Measurements from ENCODE around the gene SLC39A13.

SLC39A13 gene

DNA sequence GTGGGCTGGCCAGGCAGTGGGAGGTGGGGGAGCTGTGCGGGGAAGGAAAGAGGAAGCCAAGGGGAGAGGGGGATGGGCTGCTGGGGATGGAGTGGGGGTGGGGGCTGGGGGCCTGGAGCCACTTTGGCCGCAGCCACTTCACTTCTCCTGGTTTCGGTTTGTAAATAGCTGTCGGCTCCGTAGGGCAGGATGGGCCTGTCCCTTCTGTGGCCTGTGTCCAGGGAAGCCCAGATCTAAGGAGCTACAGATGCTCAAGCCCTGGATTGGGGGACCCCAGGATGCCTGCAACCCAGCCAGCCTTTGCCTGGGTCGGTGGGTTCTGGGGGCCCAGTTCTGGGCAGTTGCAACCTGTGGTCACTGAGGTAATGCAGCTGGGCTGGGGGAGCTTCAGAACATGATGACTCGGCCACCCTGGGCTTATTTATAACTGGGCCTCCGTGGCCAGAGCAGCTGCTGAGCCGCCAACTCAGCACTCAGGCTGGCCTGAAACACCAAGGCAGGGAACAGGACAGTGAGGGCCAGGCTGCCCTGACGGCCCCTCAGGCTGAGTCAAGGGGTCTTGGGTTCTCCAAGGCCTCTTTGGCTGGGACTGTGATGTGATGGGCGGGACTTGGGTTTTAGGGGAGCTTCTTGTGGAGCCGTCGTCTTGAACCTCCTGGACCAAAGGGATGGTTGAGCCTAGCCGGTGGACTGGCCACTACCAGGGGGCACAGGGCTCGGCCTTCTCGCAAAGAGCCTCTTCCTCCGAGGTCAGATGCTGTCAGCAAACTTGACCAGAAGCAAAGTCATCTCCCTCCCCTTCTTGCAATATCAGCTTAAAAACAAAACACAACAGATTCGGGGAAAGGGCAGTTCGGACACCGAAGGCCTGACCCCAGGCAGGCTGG, 15.0 kb upstream of the SLC39A13 start:
- H3K9ac ChIP-seq (ENCODE audit: low read depth in 1 of 2, low read length in 2 of 2) = peak overlapping the region; percentile 14 to 26
- H3K36me3 ChIP-seq (ENCODE audit: control insufficient read depth in 2 of 2, insufficient read depth in 2 of 2, low read length in 2 of 2) = no peaks in the 10 kb centered on the region
- no peaks in the 10 kb centered on the region for H3K27me3 ChIP-seq (ENCODE audit: control insufficient read depth in 2 of 2, insufficient read depth in 2 of 2, low read length in 2 of 2)
- H3K4me1 ChIP-seq (ENCODE audit: control insufficient read depth in 2 of 2, insufficient read depth in 2 of 2, low read length in 2 of 2) = peaks cover 13 to 17% of the 10 kb centered on the region in 2 donors
- H3K4me3 ChIP-seq (ENCODE audit: low read length in 2 of 2) = peak overlapping the region in 1 of 2 donors; percentile 4
- H3K27ac ChIP-seq (ENCODE audit: low read depth in 2 of 2, low read length in 2 of 2) = peak overlapping the region; percentile 70 to 89
- no peaks in the 10 kb centered on the region for H3K9me3 ChIP-seq (ENCODE audit: control insufficient read depth in 2 of 2, low read length in 2 of 2)

DNA sequence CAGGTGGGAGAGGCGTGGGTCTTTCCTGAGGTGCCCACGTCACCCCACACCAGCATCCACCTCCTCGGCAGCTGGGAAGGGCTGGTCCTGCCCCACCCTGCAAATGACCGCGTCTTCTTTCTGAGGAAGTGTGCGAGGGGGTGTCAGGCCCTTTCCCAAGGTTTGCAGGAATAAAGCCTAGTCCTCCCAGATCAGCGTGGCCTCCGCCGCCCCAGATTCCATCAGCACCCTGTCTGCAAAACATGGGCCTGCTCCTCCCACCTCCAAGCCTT, 14.4 kb upstream of the SLC39A13 start:
- no peaks in the 10 kb centered on the region for H3K9me3 ChIP-seq (ENCODE audit: control insufficient read depth in 2 of 2, low read length in 2 of 2)
- H3K4me3 ChIP-seq (ENCODE audit: low read length in 2 of 2) = peak overlapping the region in 1 of 2 donors; percentile 20
- H3K4me1 ChIP-seq (ENCODE audit: control insufficient read depth in 2 of 2, insufficient read depth in 2 of 2, low read length in 2 of 2) = peaks cover 13 to 17% of the 10 kb centered on the region in 2 donors
- no peaks in the 10 kb centered on the region for H3K36me3 ChIP-seq (ENCODE audit: control insufficient read depth in 2 of 2, insufficient read depth in 2 of 2, low read length in 2 of 2)
- peak overlapping the region in 1 of 2 donors; percentile 14 for H3K9ac ChIP-seq (ENCODE audit: low read depth in 1 of 2, low read length in 2 of 2)
- no peaks in the 10 kb centered on the region for H3K27me3 ChIP-seq (ENCODE audit: control insufficient read depth in 2 of 2, insufficient read depth in 2 of 2, low read length in 2 of 2)
- H3K27ac ChIP-seq (ENCODE audit: low read depth in 2 of 2, low read length in 2 of 2) = peak overlapping the region; percentile 70 to 89

DNA sequence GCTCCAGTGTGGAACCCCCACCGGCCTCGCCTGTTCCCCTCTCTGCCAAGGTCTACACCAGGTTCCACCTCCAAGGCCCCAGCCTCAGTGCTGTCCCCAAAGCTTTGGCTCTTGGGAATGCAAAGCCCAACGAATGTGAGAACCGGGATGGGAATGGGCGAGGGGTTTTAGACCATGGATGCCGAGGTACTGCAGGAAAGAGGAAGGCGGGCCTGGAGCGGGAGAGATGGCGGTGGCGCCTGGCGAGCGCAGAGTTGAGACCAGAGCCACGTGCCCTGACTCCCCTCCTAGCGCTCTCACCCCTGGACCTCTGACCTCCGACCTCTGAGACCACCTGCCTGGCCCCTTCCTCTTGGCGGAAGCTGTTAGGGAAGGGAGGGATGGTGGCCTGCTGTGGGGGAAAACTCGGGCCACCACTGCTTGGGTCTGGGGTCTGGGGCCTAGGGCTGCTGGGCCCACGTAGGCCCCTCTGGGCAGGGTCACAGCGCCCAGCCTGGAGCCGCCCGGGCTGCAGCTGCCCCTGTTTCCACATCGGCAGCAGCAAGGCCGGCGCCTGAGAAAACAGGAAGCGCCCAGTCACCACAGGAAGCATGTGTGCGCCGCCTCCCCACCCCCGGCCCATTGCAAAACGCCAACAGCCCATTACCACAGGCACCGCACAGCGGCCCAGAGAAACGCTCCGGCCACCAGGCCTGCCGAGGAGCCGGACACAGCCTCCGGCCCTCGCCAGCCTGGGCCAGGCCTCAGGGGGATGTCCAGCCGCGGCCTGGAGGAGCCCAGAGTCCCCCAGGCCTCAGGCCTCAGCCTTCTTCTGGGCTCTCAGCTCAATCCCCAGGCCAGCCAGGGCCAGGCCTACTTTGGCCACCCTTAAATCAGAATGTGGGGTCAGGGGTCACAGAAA, 13.8 kb upstream of the SLC39A13 start:
- Histone ChIP-seq H3K4me3 (ENCODE audit: low read length in 2 of 2) (peak overlapping the region; percentile 20 to 38), H3K9me3 (ENCODE audit: control insufficient read depth in 2 of 2, low read length in 2 of 2) (no peaks in the 10 kb centered on the region), H3K9ac (ENCODE audit: low read depth in 1 of 2, low read length in 2 of 2) (peak overlapping the region; percentile 60), H3K36me3 (ENCODE audit: control insufficient read depth in 2 of 2, insufficient read depth in 2 of 2, low read length in 2 of 2) (no peaks in the 10 kb centered on the region), H3K27me3 (ENCODE audit: control insufficient read depth in 2 of 2, insufficient read depth in 2 of 2, low read length in 2 of 2) (no peaks in the 10 kb centered on the region), H3K4me1 (ENCODE audit: control insufficient read depth in 2 of 2, insufficient read depth in 2 of 2, low read length in 2 of 2) (peaks cover 13 to 18% of the 10 kb centered on the region in 2 donors), H3K27ac (ENCODE audit: low read depth in 2 of 2, low read length in 2 of 2) (peak overlapping the region; percentile 70 to 89)

DNA sequence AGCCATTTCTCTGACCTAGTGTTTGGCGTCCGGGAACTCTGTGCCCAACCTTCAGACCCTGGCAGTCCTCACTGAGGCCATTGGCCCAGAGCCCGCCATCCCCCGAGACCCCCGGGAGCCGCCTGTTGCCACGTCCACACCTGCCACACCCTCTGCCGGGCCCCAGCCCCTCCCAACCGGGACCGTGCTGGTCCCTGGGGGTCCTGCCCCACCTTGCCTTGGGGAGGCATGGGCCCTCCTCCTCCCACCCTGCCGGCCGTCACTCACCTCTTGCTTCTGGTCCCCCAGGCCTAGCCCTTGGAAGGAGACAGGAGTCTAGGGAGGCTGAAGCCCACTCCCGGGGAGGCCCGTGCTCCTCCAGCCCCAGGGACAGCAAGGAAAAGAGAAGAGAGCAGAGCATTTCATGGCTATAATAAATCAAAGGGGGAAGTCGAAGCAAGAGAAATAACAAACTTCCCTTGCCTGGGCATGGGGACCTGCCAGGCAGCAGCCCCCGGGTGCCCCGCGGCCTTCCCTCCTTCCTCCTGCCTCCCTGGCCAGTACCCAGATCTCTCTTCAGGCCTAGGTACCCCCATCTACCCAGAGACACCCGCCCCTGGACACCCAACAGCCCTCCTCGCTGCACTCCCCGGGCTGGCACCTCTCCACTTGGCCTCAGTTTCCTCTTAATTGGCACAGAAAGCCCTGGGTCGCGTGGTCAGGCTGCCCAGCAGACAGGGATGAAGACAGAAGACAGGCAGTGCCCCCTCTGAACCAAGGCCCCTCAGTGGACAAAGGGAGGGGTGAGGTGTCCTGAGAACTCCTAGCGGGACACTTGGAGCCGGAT, 13.0 kb upstream of the SLC39A13 start:
- H3K9ac ChIP-seq (ENCODE audit: low read depth in 1 of 2, low read length in 2 of 2) = peak overlapping the region; percentile 60
- H3K27me3 ChIP-seq (ENCODE audit: control insufficient read depth in 2 of 2, insufficient read depth in 2 of 2, low read length in 2 of 2) = no peaks in the 10 kb centered on the region
- peaks cover 16 to 24% of the 10 kb centered on the region in 2 donors for H3K4me1 ChIP-seq (ENCODE audit: control insufficient read depth in 2 of 2, insufficient read depth in 2 of 2, low read length in 2 of 2)
- no peaks in the 10 kb centered on the region for H3K9me3 ChIP-seq (ENCODE audit: control insufficient read depth in 2 of 2, low read length in 2 of 2)
- no peaks in the 10 kb centered on the region for H3K36me3 ChIP-seq (ENCODE audit: control insufficient read depth in 2 of 2, insufficient read depth in 2 of 2, low read length in 2 of 2)
- no peak overlapping the region for H3K4me3 ChIP-seq (ENCODE audit: low read length in 2 of 2)
- H3K27ac ChIP-seq (ENCODE audit: low read depth in 2 of 2, low read length in 2 of 2) = peak overlapping the region; percentile 70 to 89

DNA sequence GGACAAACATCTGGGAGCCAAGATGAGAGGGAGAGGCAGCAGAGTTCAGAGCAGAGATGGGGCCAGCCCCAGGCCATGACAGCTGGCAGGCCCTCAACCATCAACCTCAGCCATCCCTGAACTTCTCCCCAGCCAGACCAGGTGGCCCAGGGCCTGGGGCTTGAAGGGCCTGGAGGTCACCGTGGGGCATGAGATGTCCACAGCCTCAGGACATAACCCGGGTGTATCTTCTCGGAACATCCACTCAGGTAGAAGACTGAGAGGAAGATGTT, 12.4 kb upstream of the SLC39A13 start:
- Histone ChIP-seq H3K36me3 (ENCODE audit: control insufficient read depth in 2 of 2, insufficient read depth in 2 of 2, low read length in 2 of 2) (no peaks in the 10 kb centered on the region), H3K9ac (ENCODE audit: low read depth in 1 of 2, low read length in 2 of 2) (no peak overlapping the region), H3K27ac (ENCODE audit: low read depth in 2 of 2, low read length in 2 of 2) (peak overlapping the region in 1 of 2 donors; percentile 89), H3K4me1 (ENCODE audit: control insufficient read depth in 2 of 2, insufficient read depth in 2 of 2, low read length in 2 of 2) (peaks cover 19 to 28% of the 10 kb centered on the region in 2 donors), H3K4me3 (ENCODE audit: low read length in 2 of 2) (no peak overlapping the region), H3K27me3 (ENCODE audit: control insufficient read depth in 2 of 2, insufficient read depth in 2 of 2, low read length in 2 of 2) (no peaks in the 10 kb centered on the region), H3K9me3 (ENCODE audit: control insufficient read depth in 2 of 2, low read length in 2 of 2) (no peaks in the 10 kb centered on the region)

DNA sequence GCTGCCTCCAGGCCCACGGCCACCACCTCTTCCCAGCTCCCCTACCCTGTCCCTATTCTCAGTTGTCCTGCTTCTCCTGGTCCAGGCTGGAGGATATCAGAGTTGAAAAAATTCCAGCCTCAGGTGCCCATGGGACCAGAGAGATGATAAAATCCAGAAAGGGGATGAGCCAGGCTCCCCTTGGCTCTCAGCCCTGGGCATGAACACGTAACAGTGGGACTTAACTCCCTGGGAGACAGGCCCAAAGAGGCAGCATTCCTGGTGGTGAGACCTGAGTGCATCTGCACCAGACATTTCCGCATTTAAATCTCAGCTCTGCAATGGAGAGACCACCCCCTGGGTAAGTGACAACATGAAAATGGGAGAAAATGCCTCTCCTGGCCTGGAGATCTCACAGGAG, 10.4 kb upstream of the SLC39A13 start:
- H3K4me3 ChIP-seq (ENCODE audit: low read length in 2 of 2) = no peak overlapping the region
- no peak overlapping the region for H3K27ac ChIP-seq (ENCODE audit: low read depth in 2 of 2, low read length in 2 of 2)
- no peaks in the 10 kb centered on the region for H3K36me3 ChIP-seq (ENCODE audit: control insufficient read depth in 2 of 2, insufficient read depth in 2 of 2, low read length in 2 of 2)
- no peak overlapping the region for H3K9ac ChIP-seq (ENCODE audit: low read depth in 1 of 2, low read length in 2 of 2)
- peaks cover 19 to 28% of the 10 kb centered on the region in 2 donors for H3K4me1 ChIP-seq (ENCODE audit: control insufficient read depth in 2 of 2, insufficient read depth in 2 of 2, low read length in 2 of 2)
- no peaks in the 10 kb centered on the region for H3K9me3 ChIP-seq (ENCODE audit: control insufficient read depth in 2 of 2, low read length in 2 of 2)
- H3K27me3 ChIP-seq (ENCODE audit: control insufficient read depth in 2 of 2, insufficient read depth in 2 of 2, low read length in 2 of 2) = no peaks in the 10 kb centered on the region

DNA sequence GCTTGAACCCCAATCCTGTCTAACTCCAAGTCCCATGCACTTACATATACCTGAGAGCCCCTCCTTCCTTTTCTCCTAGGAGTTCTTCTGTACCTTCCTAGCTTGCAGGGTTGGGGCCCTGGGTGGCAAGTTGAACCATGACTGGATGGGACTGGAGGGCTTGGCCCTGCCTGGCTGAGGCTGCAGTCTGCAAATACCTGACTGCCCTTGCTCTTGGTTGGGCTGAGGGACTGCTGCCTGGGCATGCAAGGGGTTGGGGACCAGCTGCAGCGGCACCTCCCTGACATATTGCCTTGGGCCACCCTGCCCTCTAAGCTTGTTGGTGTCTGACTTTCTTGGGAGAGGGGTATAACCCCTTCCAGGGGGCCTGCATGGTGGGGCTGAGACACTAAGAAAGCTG, 9.8 kb upstream of the SLC39A13 start:
- H3K36me3 ChIP-seq (ENCODE audit: control insufficient read depth in 2 of 2, insufficient read depth in 2 of 2, low read length in 2 of 2) = no peaks in the 10 kb centered on the region
- no peaks in the 10 kb centered on the region for H3K27me3 ChIP-seq (ENCODE audit: control insufficient read depth in 2 of 2, insufficient read depth in 2 of 2, low read length in 2 of 2)
- peaks cover 16 to 27% of the 10 kb centered on the region in 2 donors for H3K4me1 ChIP-seq (ENCODE audit: control insufficient read depth in 2 of 2, insufficient read depth in 2 of 2, low read length in 2 of 2)
- no peak overlapping the region for H3K4me3 ChIP-seq (ENCODE audit: low read length in 2 of 2)
- H3K27ac ChIP-seq (ENCODE audit: low read depth in 2 of 2, low read length in 2 of 2) = no peak overlapping the region
- no peak overlapping the region for H3K9ac ChIP-seq (ENCODE audit: low read depth in 1 of 2, low read length in 2 of 2)
- no peaks in the 10 kb centered on the region for H3K9me3 ChIP-seq (ENCODE audit: control insufficient read depth in 2 of 2, low read length in 2 of 2)

DNA sequence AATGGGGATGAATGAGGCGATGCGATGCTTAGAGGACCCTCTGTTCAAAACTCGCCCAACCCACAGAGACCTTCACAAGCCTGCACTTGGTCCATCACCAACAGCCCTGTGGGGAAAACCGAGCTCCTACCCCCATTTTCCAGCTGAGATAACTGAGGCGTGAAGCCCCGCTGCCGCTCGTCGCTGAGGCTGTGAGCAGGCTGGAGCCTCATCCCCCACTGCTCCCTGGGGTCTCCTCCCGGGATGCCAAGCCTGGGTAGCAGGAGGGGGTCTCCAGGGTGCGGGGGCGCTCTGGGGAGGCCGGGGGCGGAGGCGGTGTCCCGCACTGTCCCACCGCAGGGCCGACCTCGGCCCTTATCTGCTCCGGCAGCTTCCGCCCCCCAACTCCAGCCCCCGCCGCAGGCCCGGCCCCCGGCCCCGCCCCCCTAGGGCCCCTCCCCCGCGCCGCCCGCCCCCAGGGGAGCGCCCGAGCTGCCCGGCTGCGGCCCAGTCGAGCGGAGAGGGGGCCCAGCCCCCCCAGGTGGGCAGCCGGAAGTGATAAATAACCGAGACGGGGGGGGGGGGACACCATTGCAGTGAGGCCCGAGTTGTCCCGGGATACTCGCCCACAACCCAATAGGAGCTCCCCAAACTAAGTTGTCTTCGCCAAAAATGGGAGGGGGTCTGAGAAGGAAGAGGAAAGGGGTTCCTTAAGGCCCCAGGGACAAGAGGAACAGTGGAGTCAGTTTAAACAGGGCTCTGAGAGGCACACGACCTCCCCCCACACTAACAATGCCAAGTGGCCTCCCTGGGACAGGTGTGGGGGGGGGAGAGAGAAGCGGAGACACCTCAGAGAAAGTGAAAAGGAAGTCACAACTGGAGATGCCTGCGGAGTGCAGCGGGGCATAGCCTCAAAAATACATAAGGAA, 8.3 kb upstream of the SLC39A13 start:
- no peaks in the 10 kb centered on the region for H3K36me3 ChIP-seq (ENCODE audit: control insufficient read depth in 2 of 2, insufficient read depth in 2 of 2, low read length in 2 of 2)
- H3K27me3 ChIP-seq (ENCODE audit: control insufficient read depth in 2 of 2, insufficient read depth in 2 of 2, low read length in 2 of 2) = no peaks in the 10 kb centered on the region
- peak overlapping the region; percentile 55 to 75 for H3K4me3 ChIP-seq (ENCODE audit: low read length in 2 of 2)
- peak overlapping the region in 1 of 2 donors; percentile 80 for H3K27ac ChIP-seq (ENCODE audit: low read depth in 2 of 2, low read length in 2 of 2)
- peaks cover 9 to 14% of the 10 kb centered on the region in 2 donors for H3K4me1 ChIP-seq (ENCODE audit: control insufficient read depth in 2 of 2, insufficient read depth in 2 of 2, low read length in 2 of 2)
- no peaks in the 10 kb centered on the region for H3K9me3 ChIP-seq (ENCODE audit: control insufficient read depth in 2 of 2, low read length in 2 of 2)
- peak overlapping the region; percentile 54 to 58 for H3K9ac ChIP-seq (ENCODE audit: low read depth in 1 of 2, low read length in 2 of 2)

DNA sequence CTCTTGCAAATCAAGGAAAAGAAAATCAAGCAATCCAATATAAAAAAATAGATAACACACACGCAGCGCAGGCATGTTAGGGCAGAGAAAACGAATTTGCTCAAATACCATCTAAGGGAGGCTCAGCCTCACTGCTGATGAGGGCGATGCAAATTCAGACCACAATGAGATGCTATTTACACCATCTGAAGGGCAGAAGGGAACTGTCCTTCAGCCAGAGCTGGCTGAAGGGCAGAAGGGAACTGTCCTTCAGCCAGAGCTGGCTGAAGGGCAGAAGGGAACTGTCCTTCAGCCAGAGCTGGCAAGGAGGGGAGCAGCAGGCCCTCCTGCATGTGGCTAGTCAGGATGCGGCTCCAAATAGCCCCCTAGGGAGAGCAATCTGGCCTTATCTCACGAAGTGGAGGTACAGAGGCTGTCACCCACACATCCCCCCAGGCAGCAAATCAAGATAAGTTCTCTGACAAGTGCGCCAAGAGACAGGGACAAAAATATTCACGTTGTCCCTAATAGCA, 7.6 kb upstream of the SLC39A13 start:
- peak overlapping the region; percentile 33 to 38 for H3K9ac ChIP-seq (ENCODE audit: low read depth in 1 of 2, low read length in 2 of 2)
- peaks cover 8 to 11% of the 10 kb centered on the region in 2 donors for H3K4me1 ChIP-seq (ENCODE audit: control insufficient read depth in 2 of 2, insufficient read depth in 2 of 2, low read length in 2 of 2)
- no peaks in the 10 kb centered on the region for H3K36me3 ChIP-seq (ENCODE audit: control insufficient read depth in 2 of 2, insufficient read depth in 2 of 2, low read length in 2 of 2)
- H3K27me3 ChIP-seq (ENCODE audit: control insufficient read depth in 2 of 2, insufficient read depth in 2 of 2, low read length in 2 of 2) = no peaks in the 10 kb centered on the region
- peak overlapping the region; percentile 27 to 71 for H3K27ac ChIP-seq (ENCODE audit: low read depth in 2 of 2, low read length in 2 of 2)
- peak overlapping the region; percentile 0 to 65 for H3K4me3 ChIP-seq (ENCODE audit: low read length in 2 of 2)
- no peaks in the 10 kb centered on the region for H3K9me3 ChIP-seq (ENCODE audit: control insufficient read depth in 2 of 2, low read length in 2 of 2)
